HepG2 (cell line): Measurements from ENCODE around the gene HCAR1. TPM values are rescaled to one million over a fixed set of nuclear protein-coding genes. Genes with fewer than 3 reads are reported as not detected.
A peak's percentile ranks its signal among the peaks of the same experiment; 100 is the strongest.

Experiments used
- ATAC-seq: fragments of 200-7000 bp; cut with Tn5 transposase; 3 replicates; pipeline ENCODE4 v1.9.1; 2020; ENCODE audit warnings: mild to moderate bottlenecking, moderate library complexity
- BruUV-seq: library from RNA; stranded (reverse); fragments of 400-500 nt; replicated peaks from 2 replicates; lab custom pipeline; 2021; lab: Mats Ljungman, UMichigan
- CTCF ChIA-PET: fragments of 300-600 bp; formaldehyde crosslinking; extraction: SDS; loops from one replicate; lab custom pipeline; 2021; ENCODE audit warnings: low total read pairs, inconsistent platforms, low intra/inter-chr PET ratio; lab: Yijun Ruan, JAX
- POLR2A ChIA-PET: fragments of 350-600 bp; sonication (Branson Sonifier 250); formaldehyde crosslinking; loops from one replicate; lab custom pipeline; 2020; ENCODE audit warnings: antibody characterized with exemption, inconsistent platforms; lab: Yijun Ruan, JAX
- DNase-seq: peaks from one replicate; pipeline ENCODE4 v3.0.0-alpha.2; 2015; ENCODE audit warnings: low spot score
- FAIRE-seq: peaks from 3 replicates; lab custom pipeline; 2011; peaks lifted over from hg19 to GRCh38; lab: Jason Lieb, UNC
- H2AFZ ChIP-seq: one replicate; pipeline ENCODE4 v1.6.1; 2011; ENCODE audit warnings: low read length, inconsistent platforms
- H3K27ac ChIP-seq: fragments of 300-600 bp; 3 replicates; pipeline ENCODE4 v1.8.0; 2011; ENCODE audit warnings: mixed run types, mild to moderate bottlenecking, mixed read lengths, low read length, inconsistent platforms; ENCODE audit not compliant: insufficient read depth; ENCODE audit errors: extremely low read length
- H3K27me3 ChIP-seq, 2 experiments: fragments of 200-600 bp in 1 of 2; 2 replicates in 1 of 2; 3 replicates in 1 of 2; pipeline versions ENCODE4 v1.6.0 to v1.8.0; 2011; ENCODE audit warnings: low read length in 2 of 2, mild to moderate bottlenecking in 2 of 2, moderate library complexity in 2 of 2, inconsistent platforms in 1 of 2; ENCODE audit not compliant: insufficient read depth in 2 of 2, control insufficient read depth in 1 of 2
- H3K36me3 ChIP-seq, 2 experiments: fragments of 200-600 bp in 1 of 2; replicated peaks in 1 of 2; 2 replicates in 1 of 2; 3 replicates in 1 of 2; pipeline versions ENCODE4 v1.5.1 to v1.8.0; 2011; ENCODE audit warnings: low read length in 2 of 2, inconsistent platforms in 1 of 2; ENCODE audit not compliant: insufficient read depth in 2 of 2, control insufficient read depth in 1 of 2
- H3K4me1 ChIP-seq: 2 replicates; pipeline ENCODE4 v1.5.1; 2012; ENCODE audit warnings: low read length, inconsistent platforms; ENCODE audit not compliant: insufficient read depth
- H3K4me2 ChIP-seq: 2 replicates; pipeline ENCODE4 v1.6.0; 2011; ENCODE audit warnings: low read depth, low read length, inconsistent platforms
- H3K4me3 ChIP-seq, 3 experiments: fragments of 200-600 bp in 1 of 3; sonication (generic), shearing (Covaris generic) in 1 of 3; replicated peaks in 1 of 3; 2 replicates each; pipeline ENCODE4 v1.5.1; 2011 to 2016; ENCODE audit warnings: low read length in 3 of 3, inconsistent platforms in 2 of 3, low read depth in 2 of 3, mild to moderate bottlenecking in 2 of 3, control low read depth in 1 of 3, mixed read lengths in 1 of 3; ENCODE audit not compliant: insufficient read depth in 1 of 3
- H3K79me2 ChIP-seq: one replicate; pipeline ENCODE4 v1.6.1; 2011; ENCODE audit warnings: low read length, inconsistent platforms; ENCODE audit not compliant: insufficient read depth
- H3K9ac ChIP-seq: 2 replicates; pipeline ENCODE4 v1.6.0; 2011; ENCODE audit warnings: mild to moderate bottlenecking, low read depth, low read length, inconsistent platforms; ENCODE audit not compliant: insufficient read depth
- H3K9me3 ChIP-seq: 2 replicates; pipeline ENCODE4 v1.5.1; 2012; ENCODE audit warnings: mild to moderate bottlenecking, low read length
- H4K20me1 ChIP-seq: 2 replicates; pipeline ENCODE4 v1.6.0; 2011; ENCODE audit warnings: inconsistent platforms, mild to moderate bottlenecking, low read length, moderate library complexity; ENCODE audit not compliant: insufficient read depth
- AFF4 ChIP-seq: sonication (generic); formaldehyde crosslinking; IDR thresholded peaks from 2 replicates; pipeline ENCODE4 v1.4.0; 2020; ENCODE audit warnings: missing genetic modification reagents
- FOXA1 ChIP-seq, 2 experiments: fragments of 450-650 bp in 1 of 2; sonication (generic) in 1 of 2; formaldehyde crosslinking in 1 of 2; IDR thresholded peaks; 2 replicates each; pipeline versions ENCODE4 v1.4.0 to v1.6.1; 2016 to 2020; ENCODE audit warnings: missing genetic modification reagents in 1 of 2
- HES4 ChIP-seq: sonication (generic); formaldehyde crosslinking; IDR thresholded peaks from 2 replicates; pipeline ENCODE4 v1.9.0; 2021; ENCODE audit warnings: mild to moderate bottlenecking, missing genetic modification reagents, borderline replicate concordance
- PBX2 ChIP-seq: IDR thresholded peaks from 2 replicates; pipeline ENCODE4 v1.6.1; 2016; ENCODE audit warnings: control low read depth
- PCBP1 ChIP-seq: fragments of 200-400 bp; formaldehyde crosslinking; IDR thresholded peaks from 2 replicates; pipeline ENCODE4 v1.6.1; 2017; ENCODE audit warnings: mild to moderate bottlenecking, low read depth, low read length, borderline replicate concordance
- PTBP1 ChIP-seq: fragments of 200-400 bp; formaldehyde crosslinking; IDR thresholded peaks from 2 replicates; pipeline ENCODE4 v1.6.1; 2018; ENCODE audit warnings: low read length, low read depth; ENCODE audit not compliant: poor library complexity, severe bottlenecking
- RBFOX2 ChIP-seq: fragments of 200-400 bp; formaldehyde crosslinking; IDR thresholded peaks from 2 replicates; pipeline ENCODE4 v1.6.1; 2017; ENCODE audit warnings: low read depth, mild to moderate bottlenecking, low read length
- RBM39 ChIP-seq: fragments of 200-400 bp; formaldehyde crosslinking; IDR thresholded peaks from one replicate; pipeline ENCODE4 v1.6.1; 2018; ENCODE audit warnings: antibody characterized with exemption, mild to moderate bottlenecking, low read depth, low read length; ENCODE audit not compliant: poor library complexity, severe bottlenecking
- ZNF34 ChIP-seq: sonication (generic); formaldehyde crosslinking; IDR thresholded peaks from 2 replicates; pipeline ENCODE4 v1.4.0; 2020; ENCODE audit warnings: mild to moderate bottlenecking, missing genetic modification reagents, borderline replicate concordance
- ZNF562 ChIP-seq: sonication (generic); formaldehyde crosslinking; IDR thresholded peaks from 2 replicates; pipeline ENCODE4 v1.8.0; 2022; ENCODE audit warnings: missing genetic modification reagents, borderline replicate concordance
- ZSCAN30 ChIP-seq: sonication (generic); formaldehyde crosslinking; IDR thresholded peaks from 2 replicates; pipeline ENCODE4 v1.5.0; 2020; ENCODE audit warnings: mild to moderate bottlenecking, missing genetic modification reagents
- WGBS: methylation state at CpG from one replicate; pipeline ENCODE4 v1.1.6; 2017; ENCODE audit warnings: low lambda C conversion rate; 5-methylcytosine and 5-hydroxymethylcytosine counted together
- in situ Hi-C: cut with HindIII; loops from 2 replicates; pipeline ENCODE4 v1.10.0; 2017; ENCODE audit warnings: low pct_unique_long_range_greater_than_20kb; ENCODE audit not compliant: extremely low pct_ligation_motif_present
- intact Hi-C: fragments of 100-400 bp; cut with micrococcal nuclease; formaldehyde crosslinking; loops from one replicate; pipeline ENCODE4 v1.10.0; 2022; ENCODE audit not compliant: unreplicated experiment
- polyA plus RNA-seq, 8 experiments: library from polyadenylated mRNA; depleted of rRNA in 3 of 8; stranded (reverse) in 7 of 8; unstranded in 1 of 8; fragments of >200 nt; fragmentation: Illumina TruSeq in 4 of 8; extraction: Trizol in 4 of 8; gene quantifications; 2 replicates each; pipeline versions ENCODE4 v1.2.1 to v1.2.3, GENCODE V29; 2011 to 2016; ENCODE audit warnings: low read depth in 4 of 8, missing spikeins in 1 of 8, mixed read lengths in 1 of 8; ENCODE audit not compliant: insufficient read depth in 1 of 8
- total RNA-seq, 5 experiments: library from RNA; depleted of rRNA; stranded (reverse); fragments of >200 nt; fragmentation: Illumina TruSeq; extraction: Trizol; gene quantifications; 2 replicates each; pipeline ENCODE4 v1.2.3, GENCODE V29; 2016; ENCODE audit warnings: low read depth in 1 of 5
- TF ChIP-seq, protein P1 (sequence below), 2 experiments: IDR thresholded peaks; 2 replicates each; pipeline ENCODE4 v1.6.1; 2011 to 2012; ENCODE audit warnings: low read length in 2 of 2, borderline replicate concordance in 1 of 2, low read depth in 1 of 2, mild to moderate bottlenecking in 1 of 2, moderate library complexity in 1 of 2
- TF ChIP-seq, protein P2 (sequence below): sonication (generic); formaldehyde crosslinking; IDR thresholded peaks from 2 replicates; pipeline ENCODE4 v1.5.0; 2020; ENCODE audit warnings: missing genetic modification reagents

The HCAR1 gene
- total and polyA plus RNA-seq, 2 of the 13 experiments (the other 11 are each of a cell fraction or from before 2014, with no cell fraction given), result 0.53 to 4.4 TPM

DNA sequence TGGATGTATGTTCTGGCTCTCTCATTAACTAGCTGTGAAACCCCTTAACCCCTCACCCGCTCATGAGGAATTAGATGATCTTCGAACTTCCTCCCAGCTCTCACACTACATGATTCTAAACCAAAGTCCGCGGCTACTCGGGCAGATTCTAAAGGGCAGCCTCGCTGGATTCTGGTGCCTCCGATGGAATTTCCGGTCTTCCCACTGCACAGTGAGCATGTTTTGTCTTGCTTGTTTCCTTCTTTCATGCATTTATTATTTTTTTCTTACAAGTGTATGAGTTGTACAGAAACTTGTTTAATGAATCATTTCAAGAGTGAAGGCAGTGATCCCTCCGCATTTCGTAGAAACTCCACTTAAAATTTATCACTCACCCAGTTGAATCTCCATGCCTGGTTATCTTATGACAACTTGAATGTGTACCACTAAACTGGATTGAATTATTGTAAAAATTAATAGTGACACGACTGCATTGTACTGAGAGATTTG, 9.5 kb downstream of the HCAR1 start:
- ATAC-seq, result peak; percentile 77
- CTCF ChIA-PET, result no interaction called here
- H2AFZ ChIP-seq, result no peak overlapping the region
- in situ Hi-C loops (no loop called here), intact Hi-C loops (loop anchor here (10.0 kb wide), 1 partner anchor 46 kb away; no protein-coding TSS in a partner anchor)
- peak; percentile 92 for FAIRE-seq
- no peaks in the 10 kb centered on the region for H4K20me1 ChIP-seq
- peak overlapping the region in 1 of 3 experiments; percentile 46; a peak in 1 of 6 replicates for H3K4me3 ChIP-seq
- no peak overlapping the region for H3K9ac ChIP-seq
- H3K79me2 ChIP-seq, result no peaks in the 10 kb centered on the region
- WGBS, result 16% methylated on average over 11 of the region's 11 CpGs
- no TSS peak for BruUV-seq
- DNase-seq, result peak; percentile 75
- peaks cover 62% of the 10 kb centered on the region for H3K4me1 ChIP-seq
- no peaks in the 10 kb centered on the region for H3K27me3 ChIP-seq
- H3K9me3 ChIP-seq, result no peaks in the 10 kb centered on the region
- H3K36me3 ChIP-seq, result no peaks in the 10 kb centered on the region
- POLR2A ChIA-PET, result interaction anchor here (0.9 to 1.5 kb wide), 2 partner anchors 9 to 42 kb away, joined by 3 to 4 read pairs; partner anchors contain the start of gene HCAR1
- peak overlapping the region; percentile 66 for H3K4me2 ChIP-seq
- H3K27ac ChIP-seq, result peak overlapping the region; percentile 81
- TF ChIP-seq ZSCAN30 (CRISPR knock-in tag) (no peak), PTBP1 (no peak), RBFOX2 (no peak), RBM39 (no peak), HES4 (CRISPR knock-in tag) (no peak), PBX2 (CRISPR knock-in tag) (no peak), FOXA1 (IDR thresholded peaks at IDR 0.05) (no peak), FOXA1 (CRISPR knock-in tag; IDR thresholded peaks at IDR 0.05) (no peak), ZNF34 (CRISPR knock-in tag) (no peak), PCBP1 (no peak), ZNF562 (CRISPR knock-in tag) (no peak), AFF4 (no peak)
- TF ChIP-seq, protein P1, sequence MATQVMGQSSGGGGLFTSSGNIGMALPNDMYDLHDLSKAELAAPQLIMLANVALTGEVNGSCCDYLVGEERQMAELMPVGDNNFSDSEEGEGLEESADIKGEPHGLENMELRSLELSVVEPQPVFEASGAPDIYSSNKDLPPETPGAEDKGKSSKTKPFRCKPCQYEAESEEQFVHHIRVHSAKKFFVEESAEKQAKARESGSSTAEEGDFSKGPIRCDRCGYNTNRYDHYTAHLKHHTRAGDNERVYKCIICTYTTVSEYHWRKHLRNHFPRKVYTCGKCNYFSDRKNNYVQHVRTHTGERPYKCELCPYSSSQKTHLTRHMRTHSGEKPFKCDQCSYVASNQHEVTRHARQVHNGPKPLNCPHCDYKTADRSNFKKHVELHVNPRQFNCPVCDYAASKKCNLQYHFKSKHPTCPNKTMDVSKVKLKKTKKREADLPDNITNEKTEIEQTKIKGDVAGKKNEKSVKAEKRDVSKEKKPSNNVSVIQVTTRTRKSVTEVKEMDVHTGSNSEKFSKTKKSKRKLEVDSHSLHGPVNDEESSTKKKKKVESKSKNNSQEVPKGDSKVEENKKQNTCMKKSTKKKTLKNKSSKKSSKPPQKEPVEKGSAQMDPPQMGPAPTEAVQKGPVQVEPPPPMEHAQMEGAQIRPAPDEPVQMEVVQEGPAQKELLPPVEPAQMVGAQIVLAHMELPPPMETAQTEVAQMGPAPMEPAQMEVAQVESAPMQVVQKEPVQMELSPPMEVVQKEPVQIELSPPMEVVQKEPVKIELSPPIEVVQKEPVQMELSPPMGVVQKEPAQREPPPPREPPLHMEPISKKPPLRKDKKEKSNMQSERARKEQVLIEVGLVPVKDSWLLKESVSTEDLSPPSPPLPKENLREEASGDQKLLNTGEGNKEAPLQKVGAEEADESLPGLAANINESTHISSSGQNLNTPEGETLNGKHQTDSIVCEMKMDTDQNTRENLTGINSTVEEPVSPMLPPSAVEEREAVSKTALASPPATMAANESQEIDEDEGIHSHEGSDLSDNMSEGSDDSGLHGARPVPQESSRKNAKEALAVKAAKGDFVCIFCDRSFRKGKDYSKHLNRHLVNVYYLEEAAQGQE (IDR thresholded peaks at IDR 0.05; ENCODE audit: borderline replicate concordance in 1 of 2, low read depth in 1 of 2, low read length in 2 of 2), result no peak; a peak in 1 of 4 replicates
- TF ChIP-seq, protein P2, sequence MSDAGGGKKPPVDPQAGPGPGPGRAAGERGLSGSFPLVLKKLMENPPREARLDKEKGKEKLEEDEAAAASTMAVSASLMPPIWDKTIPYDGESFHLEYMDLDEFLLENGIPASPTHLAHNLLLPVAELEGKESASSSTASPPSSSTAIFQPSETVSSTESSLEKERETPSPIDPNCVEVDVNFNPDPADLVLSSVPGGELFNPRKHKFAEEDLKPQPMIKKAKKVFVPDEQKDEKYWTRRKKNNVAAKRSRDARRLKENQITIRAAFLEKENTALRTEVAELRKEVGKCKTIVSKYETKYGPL (CRISPR knock-in tag), result no peak
